H9 (cell line): ENCODE data around the gene ANKRD39. TPM values are rescaled to one million over a fixed set of nuclear protein-coding genes. Genes with fewer than 3 reads are reported as not detected.

Experiments used
- DNase-seq: peaks from one replicate; pipeline ENCODE4 v3.0.0-alpha.2; 2017
- H2AFZ ChIP-seq: one replicate; pipeline ENCODE4 v1.6.1; 2013; ENCODE audit warnings: mild to moderate bottlenecking, low read length, control low read depth, moderate library complexity
- H2AK5ac ChIP-seq: 2 replicates; pipeline ENCODE4 v1.6.1; 2013; ENCODE audit warnings: low read length, control low read depth, mixed read lengths; ENCODE audit not compliant: insufficient read length
- H2BK120ac ChIP-seq: one replicate; pipeline ENCODE4 v1.6.1; 2013; ENCODE audit warnings: low read depth, mild to moderate bottlenecking, low read length, control low read depth, inconsistent platforms; ENCODE audit not compliant: poor library complexity, severe bottlenecking
- H2BK12ac ChIP-seq: 2 replicates; pipeline ENCODE4 v1.6.1; 2013; ENCODE audit warnings: low read length, control low read depth, mixed read lengths, low read depth; ENCODE audit not compliant: insufficient read length
- H2BK15ac ChIP-seq: 2 replicates; pipeline ENCODE4 v1.6.1; 2013; ENCODE audit warnings: low read depth, low read length, control low read depth
- H2BK20ac ChIP-seq: one replicate; pipeline ENCODE4 v1.6.1; 2013; ENCODE audit warnings: low read depth, mild to moderate bottlenecking, low read length, control low read depth, inconsistent platforms; ENCODE audit not compliant: poor library complexity, severe bottlenecking
- H2BK5ac ChIP-seq: 2 replicates; pipeline ENCODE4 v1.6.1; 2013; ENCODE audit warnings: low read length, control low read depth, mixed read lengths; ENCODE audit not compliant: insufficient read length
- H3K14ac ChIP-seq: 2 replicates; pipeline ENCODE4 v1.6.1; 2013; ENCODE audit warnings: low read length, control low read depth; ENCODE audit not compliant: insufficient read depth
- H3K18ac ChIP-seq: 2 replicates; pipeline ENCODE4 v1.6.1; 2013; ENCODE audit warnings: low read depth, mild to moderate bottlenecking, mixed read lengths, low read length, control low read depth; ENCODE audit not compliant: insufficient read length
- H3K23ac ChIP-seq: 2 replicates; pipeline ENCODE4 v1.6.1; 2013; ENCODE audit warnings: low read length, control low read depth, mixed read lengths, low read depth; ENCODE audit not compliant: insufficient read length
- H3K23me2 ChIP-seq: 2 replicates; pipeline ENCODE4 v1.6.1; 2013; ENCODE audit warnings: low read depth, mild to moderate bottlenecking, mixed read lengths, low read length, control low read depth; ENCODE audit not compliant: insufficient read length, poor library complexity, severe bottlenecking
- H3K27ac ChIP-seq: 2 replicates; pipeline ENCODE4 v1.5.1; 2013; ENCODE audit warnings: low read length, control low read depth, mixed read lengths, low read depth; ENCODE audit not compliant: insufficient read length
- H3K27me3 ChIP-seq: 2 replicates; pipeline ENCODE4 v1.6.1; 2013; ENCODE audit warnings: low read length, control low read depth, inconsistent platforms; ENCODE audit not compliant: insufficient read depth
- H3K4ac ChIP-seq: 2 replicates; pipeline ENCODE4 v1.6.1; 2013; ENCODE audit warnings: low read depth, mild to moderate bottlenecking, control low read depth, inconsistent platforms, low read length, moderate library complexity
- H3K4me1 ChIP-seq: 2 replicates; pipeline ENCODE4 v1.6.1; 2013; ENCODE audit warnings: low read length, control low read depth, inconsistent platforms; ENCODE audit not compliant: insufficient read depth
- H3K4me2 ChIP-seq: 2 replicates; pipeline ENCODE4 v1.6.1; 2013; ENCODE audit warnings: low read length, control low read depth, mixed read lengths; ENCODE audit not compliant: insufficient read length, insufficient read depth
- H3K56ac ChIP-seq: 2 replicates; pipeline ENCODE4 v1.6.1; 2013; ENCODE audit warnings: low read depth, mild to moderate bottlenecking, mixed read lengths, low read length, control low read depth; ENCODE audit not compliant: insufficient read length
- H3K79me1 ChIP-seq: 2 replicates; pipeline ENCODE4 v1.6.1; 2013; ENCODE audit warnings: low read depth, mild to moderate bottlenecking, moderate library complexity, low read length, control low read depth, inconsistent platforms; ENCODE audit not compliant: insufficient read depth, poor library complexity, severe bottlenecking
- H3K79me2 ChIP-seq: 2 replicates; pipeline ENCODE4 v1.6.1; 2013; ENCODE audit warnings: low read length, control low read depth, inconsistent platforms; ENCODE audit not compliant: insufficient read depth
- H3K9ac ChIP-seq: 2 replicates; pipeline ENCODE4 v1.6.1; 2013; ENCODE audit warnings: low read length, control low read depth, mixed read lengths; ENCODE audit not compliant: insufficient read length; ENCODE audit errors: extremely low read depth
- H3K9me3 ChIP-seq: one replicate; pipeline ENCODE4 v1.6.1; 2013; ENCODE audit warnings: low read depth, low read length, inconsistent platforms; ENCODE audit not compliant: control insufficient read depth
- H3T11ph ChIP-seq: one replicate; pipeline ENCODE4 v1.6.1; 2013; ENCODE audit warnings: mild to moderate bottlenecking, low read length, control low read depth, inconsistent platforms
- H4K20me1 ChIP-seq: one replicate; pipeline ENCODE4 v1.6.1; 2013; ENCODE audit not compliant: control insufficient read depth, insufficient read length, insufficient read depth
- H4K5ac ChIP-seq: 2 replicates; pipeline ENCODE4 v1.6.1; 2013; ENCODE audit warnings: low read depth, mild to moderate bottlenecking, mixed read lengths, low read length, control low read depth; ENCODE audit not compliant: insufficient read length
- H4K8ac ChIP-seq: replicated peaks from 2 replicates; pipeline ENCODE4 v1.6.1; 2013; ENCODE audit warnings: low read length, control low read depth, mixed read lengths, low read depth; ENCODE audit not compliant: insufficient read length
- H4K91ac ChIP-seq: 2 replicates; pipeline ENCODE4 v1.6.1; 2013; ENCODE audit warnings: low read depth, mild to moderate bottlenecking, moderate library complexity, mixed read lengths, low read length, control low read depth; ENCODE audit not compliant: insufficient read length
- H3K27ac Mint-ChIP-seq, 3 experiments: 2 replicates in 2 of 3; 3 replicates in 1 of 3; pipeline ENCODE4 v1.8.0; 2020 to 2021; ENCODE audit warnings: mixed read lengths in 3 of 3, mild to moderate bottlenecking in 1 of 3, moderate library complexity in 1 of 3
- H3K27me3 Mint-ChIP-seq: 2 replicates; pipeline ENCODE4 v1.8.0; 2021; ENCODE audit warnings: low read depth, mild to moderate bottlenecking, moderate library complexity, mixed read lengths
- H3K36me3 Mint-ChIP-seq, 3 experiments: 2 replicates in 2 of 3; 3 replicates in 1 of 3; pipeline ENCODE4 v1.8.0; 2020 to 2021; ENCODE audit warnings: low read depth in 3 of 3, mixed read lengths in 3 of 3; ENCODE audit not compliant: insufficient read depth in 1 of 3
- H3K4me1 Mint-ChIP-seq, 2 experiments: 2 replicates each; pipeline ENCODE4 v1.8.0; 2020; ENCODE audit warnings: mixed read lengths in 2 of 2
- H3K4me3 Mint-ChIP-seq, 2 experiments: 2 replicates in 1 of 2; 3 replicates in 1 of 2; pipeline ENCODE4 v1.8.0; 2020 to 2021; ENCODE audit warnings: mild to moderate bottlenecking in 2 of 2, mixed read lengths in 2 of 2, moderate library complexity in 1 of 2
- H3K9me3 Mint-ChIP-seq, 2 experiments: 2 replicates in 1 of 2; 3 replicates in 1 of 2; pipeline ENCODE4 v1.8.0; 2020; ENCODE audit warnings: mild to moderate bottlenecking in 2 of 2, mixed read lengths in 2 of 2, moderate library complexity in 1 of 2
- CTCF ChIP-seq: fragments of 200-600 bp; sonication (generic); conservative IDR thresholded peaks from 3 replicates; pipeline ENCODE4 v1.8.0; 2021; ENCODE audit warnings: antibody characterized with exemption, mild to moderate bottlenecking
- WGBS: extraction: QIAGEN DNeasy Blood & Tissue Kit; methylation state at CpG from one replicate; pipeline ENCODE4 v1.1.7; 2013; ENCODE audit warnings: missing lambda C conversion rate, low lambda C conversion rate, mixed read lengths; ENCODE audit not compliant: insufficient read length; ENCODE audit errors: extremely low coverage; 5-methylcytosine and 5-hydroxymethylcytosine counted together
- total RNA-seq: library from RNA; stranded (reverse); gene quantifications from 2 replicates; pipeline ENCODE4 v1.2.1, GENCODE V29; 2021

Gene ANKRD39
- total RNA-seq, 1 experiment from 2014 or later: 13.0 TPM

DNA sequence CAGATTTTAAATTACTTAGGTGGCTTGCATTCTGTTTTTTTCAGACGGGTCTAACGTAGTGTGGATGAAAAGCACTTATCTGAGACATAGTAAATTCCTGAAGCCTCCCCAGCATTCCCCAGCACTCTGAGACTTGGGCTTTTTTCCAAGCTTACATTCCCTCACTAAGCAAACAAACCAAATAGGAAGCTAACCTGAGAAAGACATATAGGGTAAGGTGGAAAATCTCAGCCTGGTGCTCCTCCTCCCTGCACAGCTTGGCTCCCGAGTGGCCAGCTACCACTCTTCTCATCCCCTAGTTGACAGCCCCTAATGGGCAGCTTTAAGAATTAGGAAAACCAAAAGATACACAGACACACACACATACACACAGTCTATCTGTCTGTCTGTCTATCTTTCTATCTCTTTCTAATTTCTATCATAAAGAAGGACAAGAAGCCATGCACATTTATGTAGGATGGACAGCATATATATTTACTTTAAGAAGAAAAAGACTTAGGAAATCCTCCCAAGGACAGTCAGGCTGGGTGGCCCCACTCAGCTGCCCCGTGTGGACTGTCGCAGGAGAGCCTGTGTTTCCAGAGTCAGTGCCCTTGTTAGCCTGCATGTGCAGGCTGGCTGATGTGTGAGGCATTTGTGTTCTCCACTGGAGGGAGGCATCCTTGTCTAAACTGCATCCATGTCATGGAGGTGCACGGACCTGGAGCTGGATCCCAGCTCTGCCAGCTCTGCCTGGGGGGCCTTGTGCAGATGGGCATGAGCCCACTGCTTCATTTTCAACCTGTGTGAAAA, 33.5 kb downstream of the ANKRD39 start:
- Mint-ChIP-seq H3K27ac (peak overlapping the region in 2 of 3 experiments; percentile 53 to 58; a peak in 2 of 7 replicates), H3K9me3 (no peaks in the 10 kb centered on the region), H3K27me3 (no peaks in the 10 kb centered on the region), H3K4me1 (peaks cover 20 to 22% of the 10 kb centered on the region in 2 experiments), H3K36me3 (peaks cover 28 to 69% (median 64%) of the 10 kb centered on the region in 3 experiments; a peak in 6 of 7 replicates), H3K4me3 (no peak overlapping the region)
- Histone ChIP-seq H3K4me1 (no peaks in the 10 kb centered on the region; the same call in 1 of the 2 replicates), H3K23me2 (no peaks in the 10 kb centered on the region), H3K27me3 (no peaks in the 10 kb centered on the region), H2AFZ (no peak overlapping the region), H2BK120ac (no peak overlapping the region), H3T11ph (no peak overlapping the region), H4K8ac (no peak overlapping the region), H2BK20ac (no peak overlapping the region), H4K5ac (no peak overlapping the region), H2BK12ac (no peak overlapping the region), H3K56ac (no peak overlapping the region), H2AK5ac (no peak overlapping the region), H2BK5ac (no peak overlapping the region), H3K4ac (no peak overlapping the region), H3K9me3 (no peaks in the 10 kb centered on the region), H3K79me1 (peaks cover 4% of the 10 kb centered on the region), H3K14ac (no peak overlapping the region), H4K20me1 (no peaks in the 10 kb centered on the region), H2BK15ac (no peak overlapping the region), H3K9ac (no peak overlapping the region), H4K91ac (no peak overlapping the region), H3K4me2 (no peak overlapping the region), H3K23ac (no peak overlapping the region), H3K27ac (no peak overlapping the region), H3K79me2 (peaks cover 3% of the 10 kb centered on the region; the same call in 1 of the 2 replicates), H3K18ac (no peak overlapping the region)
- WGBS: no CpG with 5 or more reads among the region's 6 CpGs
- no peak for DNase-seq
- no peak for TF ChIP-seq CTCF
